CD1c-positive myeloid dendritic cell (primary cell): ENCODE results near the gene CACNA1F.

Experiments
- DNase-seq: peaks from one replicate; pipeline ENCODE4 v3.0.0-alpha.2; 2016; ENCODE audit errors: extremely low spot score

Gene CACNA1F

GRCh38 chrX:49230500-49231232 lies 2.5 kb downstream of the CACNA1F start:
- peak; percentile 49 for DNase-seq

GRCh38 chrX:49228185-49228584 lies 5.0 kb downstream of the CACNA1F start:
- DNase-seq: no peak

- no peak for DNase-seq
Observed at GRCh38 chrX:49227726-49228125, 5.4 kb downstream of the CACNA1F start.

GRCh38 chrX:49226946-49227345 lies 6.2 kb downstream of the CACNA1F start:
- DNase-seq: no peak

GRCh38 chrX:49225858-49226257 lies 7.3 kb downstream of the CACNA1F start:
- no peak for DNase-seq

- DNase-seq: no peak
Observed at GRCh38 chrX:49221868-49222267, 11.3 kb downstream of the CACNA1F start.

GRCh38 chrX:49220100-49220499 lies 13.0 kb downstream of the CACNA1F start:
- DNase-seq: no peak

- no peak for DNase-seq
Observed at GRCh38 chrX:49214996-49215526, 18.1 kb downstream of the CACNA1F start.

GRCh38 chrX:49214416-49214815 lies 18.7 kb downstream of the CACNA1F start:
- DNase-seq: no peak

- DNase-seq: no peak
Observed at GRCh38 chrX:49212861-49213260, 20.3 kb downstream of the CACNA1F start.

GRCh38 chrX:49212209-49212608 lies 20.9 kb downstream of the CACNA1F start:
- no peak for DNase-seq

GRCh38 chrX:49211074-49211473 lies 22.1 kb downstream of the CACNA1F start:
- DNase-seq: no peak

- no peak for DNase-seq
Observed at GRCh38 chrX:49210406-49210805, 22.7 kb downstream of the CACNA1F start.

- DNase-seq: peak; percentile 52
Observed at GRCh38 chrX:49209434-49210251, 23.5 kb downstream of the CACNA1F start.

GRCh38 chrX:49208399-49208798 lies 24.7 kb downstream of the CACNA1F start:
- DNase-seq: no peak

- DNase-seq: no peak
Observed at GRCh38 chrX:49206543-49206942, 26.6 kb downstream of the CACNA1F start.

- no peak for DNase-seq
Observed at GRCh38 chrX:49205443-49205842, 27.7 kb downstream of the CACNA1F start.

- DNase-seq: no peak
Observed at GRCh38 chrX:49204709-49205108, 28.4 kb downstream of the CACNA1F start.

- no peak for DNase-seq
Observed at GRCh38 chrX:49204017-49204416, 29.1 kb downstream of the CACNA1F start.

GRCh38 chrX:49203536-49203935 lies 29.6 kb downstream of the CACNA1F start:
- DNase-seq: no peak

- DNase-seq: no peak
Observed at GRCh38 chrX:49202022-49202421, 31.1 kb downstream of the CACNA1F start.

GRCh38 chrX:49199906-49200771 lies 33.0 kb downstream of the CACNA1F start, which contains the start of gene SYP:
TSS of gene SYP (minus strand) at chrX:49200193. CDS start at chrX:49200186, 7 bp downstream.
- DNase-seq: peak; percentile 88
